ENCODE measurements around the gene NFIA. TPM values are rescaled to one million over a fixed set of nuclear protein-coding genes. Genes with fewer than 3 reads are reported as not detected.

NFIA gene
- total RNA-seq, 3 donors from 2014 or later = 54.9 to 87.5 (median 79.6) TPM

GRCh38 chr1:61182480-61182879 is 100.1 kb downstream of the NFIA start:
- Histone ChIP-seq H3K4me1 (peaks cover 3 to 18% of the 10 kb centered on the region in 2 donors), H3K36me3 (no peaks in the 10 kb centered on the region)
- intact Hi-C loops (cut with DNase I; ENCODE audit: low total_unique reads) = no loop called here

GRCh38 chr1:61183471-61184039 is 101.2 kb downstream of the NFIA start:
- no peaks in the 10 kb centered on the region for H3K27me3 ChIP-seq
- no peaks in the 10 kb centered on the region for H3K36me3 ChIP-seq
- DNase-seq (ENCODE audit: low spot score in 2 of 2) = peak; percentile 27 to 58
- H3K27ac ChIP-seq = peak overlapping the region; percentile 84 to 87
- peaks cover 3 to 18% of the 10 kb centered on the region in 2 donors for H3K4me1 ChIP-seq
- TF ChIP-seq POLR2AphosphoS5 (IDR thresholded peaks at IDR 0.05) (peak in 2 of 3 donors; percentile 24 to 55), CTCF (IDR thresholded peaks at IDR 0.05) (no peak)
- intact Hi-C loops (cut with DNase I; ENCODE audit: low total_unique reads) = no loop called here
- peak overlapping the region; percentile 24 to 60 (median 40) for H3K4me3 ChIP-seq
- no peaks in the 10 kb centered on the region for H3K9me3 ChIP-seq

More at GRCh38 chr1:61182480-61182879, 100.1 kb downstream of the NFIA start:
- H3K27me3 ChIP-seq = no peaks in the 10 kb centered on the region
- H3K9me3 ChIP-seq = no peaks in the 10 kb centered on the region
- no peak overlapping the region for H3K4me3 ChIP-seq
- DNase-seq (ENCODE audit: low spot score in 2 of 2) = no peak
- TF ChIP-seq POLR2AphosphoS5 (IDR thresholded peaks at IDR 0.05) (no peak), CTCF (IDR thresholded peaks at IDR 0.05) (no peak), POLR2A (IDR thresholded peaks at IDR 0.05) (no peak)
- H3K27ac ChIP-seq = no peak overlapping the region

GRCh38 chr1:61184040-61184713 is 101.8 kb downstream of the NFIA start:
- intact Hi-C loops (cut with DNase I; ENCODE audit: low total_unique reads) = no loop called here
- TF ChIP-seq CTCF (IDR thresholded peaks at IDR 0.05) = no peak
- TF ChIP-seq POLR2AphosphoS5 (IDR thresholded peaks at IDR 0.05) = peak in 2 of 3 donors; percentile 79 to 91

GRCh38 chr1:61184714-61185106 is 102.3 kb downstream of the NFIA start:
- no peaks in the 10 kb centered on the region for H3K36me3 ChIP-seq
- intact Hi-C loops (cut with DNase I; ENCODE audit: low total_unique reads) = no loop called here
- peak overlapping the region; percentile 84 to 87 for H3K27ac ChIP-seq
- no peaks in the 10 kb centered on the region for H3K9me3 ChIP-seq
- peaks cover 3 to 12% of the 10 kb centered on the region in 2 donors for H3K4me1 ChIP-seq
- no peak for DNase-seq (ENCODE audit: low spot score in 2 of 2)
- TF ChIP-seq CTCF (IDR thresholded peaks at IDR 0.05) (no peak), POLR2A (IDR thresholded peaks at IDR 0.05) (no peak), POLR2AphosphoS5 (IDR thresholded peaks at IDR 0.05) (no peak)
- H3K4me3 ChIP-seq = peak overlapping the region; percentile 24 to 60 (median 40)
- no peaks in the 10 kb centered on the region for H3K27me3 ChIP-seq

More at GRCh38 chr1:61184040-61184713, 101.8 kb downstream of the NFIA start:
- Histone ChIP-seq H3K9me3 (no peaks in the 10 kb centered on the region), H3K27ac (peak overlapping the region; percentile 84 to 87), H3K36me3 (no peaks in the 10 kb centered on the region), H3K27me3 (no peaks in the 10 kb centered on the region), H3K4me3 (peak overlapping the region; percentile 24 to 60 (median 40)), H3K4me1 (peaks cover 3 to 15% of the 10 kb centered on the region in 2 donors)
- peak; percentile 96 to 97 for DNase-seq (ENCODE audit: low spot score in 2 of 2)

GRCh38 chr1:61186753-61187152 is 104.4 kb downstream of the NFIA start:
- intact Hi-C loops (cut with DNase I; ENCODE audit: low total_unique reads) = no loop called here
- Histone ChIP-seq H3K36me3 (no peaks in the 10 kb centered on the region), H3K4me3 (no peak overlapping the region), H3K27ac (peak overlapping the region; percentile 2 to 39), H3K4me1 (peaks cover 3 to 12% of the 10 kb centered on the region in 2 donors), H3K27me3 (no peaks in the 10 kb centered on the region), H3K9me3 (no peaks in the 10 kb centered on the region)
- DNase-seq (ENCODE audit: low spot score in 2 of 2) = no peak
- no peak for TF ChIP-seq CTCF (IDR thresholded peaks at IDR 0.05)
- TF ChIP-seq POLR2AphosphoS5 (IDR thresholded peaks at IDR 0.05) = no peak
- TF ChIP-seq POLR2A (IDR thresholded peaks at IDR 0.05) = no peak
